ENCODE measurements around the gene BICC1.

The BICC1 gene

DNA sequence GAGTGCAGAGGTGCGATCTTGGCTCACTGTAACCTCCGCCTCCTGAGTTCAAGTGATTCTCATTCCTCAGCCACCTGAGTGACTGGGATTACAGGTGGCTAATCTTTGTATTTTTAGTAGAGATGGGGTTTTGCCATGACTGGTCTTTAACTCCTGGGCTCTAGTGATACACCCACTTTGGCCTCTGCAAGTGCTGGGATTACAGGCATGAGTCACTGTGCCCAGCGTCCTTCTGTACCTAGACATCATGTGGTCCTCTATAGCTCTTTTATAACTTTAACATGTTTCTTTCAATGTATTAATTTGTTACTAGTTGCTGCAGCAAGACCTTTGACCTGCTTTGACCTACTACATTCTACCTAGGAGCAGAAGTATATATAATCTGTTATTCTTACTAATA, 38.7 kb upstream of the BICC1 start:
- TF ChIP-seq POLR2AphosphoS5 (IDR thresholded peaks at IDR 0.05; ENCODE audit: low read depth, low read length) (no peak), TAF1 (IDR thresholded peaks at IDR 0.05; ENCODE audit: borderline replicate concordance, insufficient read depth, low read length) (no peak), SIN3A (IDR thresholded peaks at IDR 0.05; ENCODE audit: borderline replicate concordance, insufficient read depth, low read length) (no peak), FOXP2 (optimal IDR thresholded peaks at IDR 0.05; ENCODE audit: borderline replicate concordance, extremely low read depth, extremely low read length, insufficient read depth) (no peak)
- TF ChIP-seq, protein P1, sequence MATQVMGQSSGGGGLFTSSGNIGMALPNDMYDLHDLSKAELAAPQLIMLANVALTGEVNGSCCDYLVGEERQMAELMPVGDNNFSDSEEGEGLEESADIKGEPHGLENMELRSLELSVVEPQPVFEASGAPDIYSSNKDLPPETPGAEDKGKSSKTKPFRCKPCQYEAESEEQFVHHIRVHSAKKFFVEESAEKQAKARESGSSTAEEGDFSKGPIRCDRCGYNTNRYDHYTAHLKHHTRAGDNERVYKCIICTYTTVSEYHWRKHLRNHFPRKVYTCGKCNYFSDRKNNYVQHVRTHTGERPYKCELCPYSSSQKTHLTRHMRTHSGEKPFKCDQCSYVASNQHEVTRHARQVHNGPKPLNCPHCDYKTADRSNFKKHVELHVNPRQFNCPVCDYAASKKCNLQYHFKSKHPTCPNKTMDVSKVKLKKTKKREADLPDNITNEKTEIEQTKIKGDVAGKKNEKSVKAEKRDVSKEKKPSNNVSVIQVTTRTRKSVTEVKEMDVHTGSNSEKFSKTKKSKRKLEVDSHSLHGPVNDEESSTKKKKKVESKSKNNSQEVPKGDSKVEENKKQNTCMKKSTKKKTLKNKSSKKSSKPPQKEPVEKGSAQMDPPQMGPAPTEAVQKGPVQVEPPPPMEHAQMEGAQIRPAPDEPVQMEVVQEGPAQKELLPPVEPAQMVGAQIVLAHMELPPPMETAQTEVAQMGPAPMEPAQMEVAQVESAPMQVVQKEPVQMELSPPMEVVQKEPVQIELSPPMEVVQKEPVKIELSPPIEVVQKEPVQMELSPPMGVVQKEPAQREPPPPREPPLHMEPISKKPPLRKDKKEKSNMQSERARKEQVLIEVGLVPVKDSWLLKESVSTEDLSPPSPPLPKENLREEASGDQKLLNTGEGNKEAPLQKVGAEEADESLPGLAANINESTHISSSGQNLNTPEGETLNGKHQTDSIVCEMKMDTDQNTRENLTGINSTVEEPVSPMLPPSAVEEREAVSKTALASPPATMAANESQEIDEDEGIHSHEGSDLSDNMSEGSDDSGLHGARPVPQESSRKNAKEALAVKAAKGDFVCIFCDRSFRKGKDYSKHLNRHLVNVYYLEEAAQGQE (IDR thresholded peaks at IDR 0.05; ENCODE audit: insufficient read depth in 1 of 2, low read depth in 2 of 2, low read length in 2 of 2), result no peak

DNA sequence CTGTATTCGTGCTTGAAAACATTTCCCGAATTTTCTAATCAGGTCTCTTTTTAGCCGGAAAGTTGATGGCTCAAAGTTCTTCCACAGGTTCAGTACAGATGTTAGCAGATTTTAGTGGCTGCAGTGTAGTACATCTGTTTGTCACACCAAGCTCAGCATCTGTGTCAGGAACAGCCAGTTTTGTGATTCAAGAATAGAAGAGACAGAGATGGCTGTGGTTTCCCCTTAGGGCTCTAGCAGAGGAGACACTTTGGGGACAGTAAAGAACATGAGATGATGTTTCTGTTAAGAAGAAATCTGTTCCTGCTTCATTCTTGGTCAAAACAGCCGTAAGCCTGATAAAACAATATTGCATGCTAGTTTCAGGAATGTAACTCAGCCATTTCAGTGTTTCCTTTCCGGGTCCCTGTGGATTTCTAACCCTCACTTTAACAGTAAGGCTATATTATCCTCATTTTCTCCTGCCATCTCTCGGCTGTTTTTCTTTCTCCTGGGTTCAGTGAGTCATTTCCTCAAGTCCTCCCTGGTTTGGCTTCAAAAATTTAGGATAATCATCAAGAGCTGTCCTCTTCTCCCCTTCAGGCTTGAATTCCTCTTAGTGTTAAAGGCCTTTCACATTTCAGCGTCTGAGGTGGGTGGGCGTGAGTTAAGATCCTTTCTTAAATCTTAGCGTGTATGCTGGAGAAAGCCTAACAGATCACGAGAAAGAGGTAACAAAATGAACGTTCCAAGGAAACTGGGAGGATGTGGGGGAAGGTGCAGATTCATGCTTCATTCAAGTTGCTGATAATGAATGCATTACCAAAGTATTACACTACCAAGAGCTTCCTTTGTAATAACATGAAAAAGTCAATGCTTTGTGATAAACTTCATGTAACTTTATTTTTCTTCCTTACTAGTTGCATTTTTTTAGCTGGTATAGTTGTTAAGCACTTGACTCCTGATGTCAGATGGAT, 37.1 kb upstream of the BICC1 start:
- TF ChIP-seq TAF1 (IDR thresholded peaks at IDR 0.05; ENCODE audit: borderline replicate concordance, insufficient read depth, low read length), result no peak
- TF ChIP-seq, protein P1 (IDR thresholded peaks at IDR 0.05; ENCODE audit: insufficient read depth in 1 of 2, low read depth in 2 of 2, low read length in 2 of 2), result peak in 1 of 2 experiments; percentile 15; a peak in 1 of 4 replicates
- no peak for TF ChIP-seq FOXP2 (optimal IDR thresholded peaks at IDR 0.05; ENCODE audit: borderline replicate concordance, extremely low read depth, extremely low read length, insufficient read depth)

DNA sequence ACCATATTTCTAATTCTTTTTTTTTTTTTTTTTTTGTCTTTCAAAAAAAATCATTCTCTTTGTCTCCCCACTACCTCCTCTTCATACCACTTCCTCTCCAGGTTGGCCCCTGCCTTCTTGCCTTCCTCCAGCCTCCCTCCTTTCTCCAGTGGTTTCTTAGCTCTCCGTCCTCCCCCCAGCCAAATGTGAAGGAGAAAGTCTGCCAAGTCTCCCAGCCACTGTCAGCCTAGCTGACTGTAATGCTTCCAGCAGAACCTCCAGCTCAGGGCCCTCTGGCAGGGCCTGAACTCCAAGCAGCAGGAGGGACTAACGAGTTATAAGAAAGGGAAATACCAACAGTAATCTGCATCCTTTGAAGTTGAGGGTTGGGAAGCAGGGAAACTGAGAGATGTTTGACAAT, 35.5 kb upstream of the BICC1 start:
- TF ChIP-seq, protein P1 (IDR thresholded peaks at IDR 0.05; ENCODE audit: insufficient read depth in 1 of 2, low read depth in 2 of 2, low read length in 2 of 2), result no peak
- TF ChIP-seq SIN3A (IDR thresholded peaks at IDR 0.05; ENCODE audit: borderline replicate concordance, insufficient read depth, low read length), result no peak

DNA sequence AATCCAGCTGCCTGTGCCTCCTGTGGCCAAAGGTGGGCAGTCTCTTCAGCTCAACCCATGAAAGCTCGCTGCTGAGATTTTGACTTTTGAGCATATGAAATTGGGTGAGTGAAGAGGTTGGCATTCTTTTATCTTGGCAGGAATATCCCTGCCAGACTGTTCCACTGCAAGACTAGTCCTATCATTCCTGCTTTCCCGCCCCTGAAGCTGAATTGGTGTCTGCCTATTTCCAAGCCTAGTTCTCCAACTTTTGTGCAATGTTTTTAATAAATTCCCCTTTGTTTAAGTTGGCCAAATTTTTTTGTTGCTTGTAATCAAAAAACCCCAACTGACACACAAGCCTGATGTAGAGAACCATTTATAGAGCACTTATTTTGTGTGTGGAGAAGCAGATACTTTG, 34.8 kb upstream of the BICC1 start:
- TF ChIP-seq FOXP2 (optimal IDR thresholded peaks at IDR 0.05; ENCODE audit: borderline replicate concordance, extremely low read depth, extremely low read length, insufficient read depth) (no peak), TAF1 (IDR thresholded peaks at IDR 0.05; ENCODE audit: borderline replicate concordance, insufficient read depth, low read length) (no peak), SIN3A (IDR thresholded peaks at IDR 0.05; ENCODE audit: borderline replicate concordance, insufficient read depth, low read length) (no peak), POLR2AphosphoS5 (IDR thresholded peaks at IDR 0.05; ENCODE audit: low read depth, low read length) (no peak)
- TF ChIP-seq, protein P1 (IDR thresholded peaks at IDR 0.05; ENCODE audit: insufficient read depth in 1 of 2, low read depth in 2 of 2, low read length in 2 of 2), result no peak
